Measurements from ENCODE around the gene TMOD4.
"Not testable (repeated sequence)": the region's sequence is repeated elsewhere in the genome, so short reads cannot be mapped to it uniquely, and the experiment has no call there.

Gene TMOD4

DNA sequence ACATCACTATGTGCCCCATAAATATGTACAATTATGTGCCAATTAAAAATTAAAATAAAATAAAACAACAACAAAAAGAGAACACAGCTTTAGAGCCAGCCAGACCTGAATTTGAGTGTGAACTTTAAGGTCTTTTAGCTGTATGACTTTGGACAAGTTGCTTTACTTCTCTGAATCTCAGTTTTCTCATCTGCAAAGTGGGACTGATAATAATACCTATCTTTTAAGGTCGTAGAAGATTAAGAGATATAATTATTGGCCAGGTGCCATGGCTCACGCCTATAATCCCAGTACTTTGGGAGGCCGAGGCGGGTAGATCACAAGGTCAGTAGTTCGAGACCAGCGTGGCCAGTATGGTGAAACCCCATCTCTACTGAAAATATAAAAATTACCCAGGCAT lies 17.5 kb upstream of the TMOD4 start:
- TF ChIP-seq CTCF (IDR thresholded peaks at IDR 0.05; ENCODE audit: control insufficient read depth, extremely low read depth, insufficient read depth): no peak
- DNase-seq (ENCODE audit: low read depth): no peak
- H3K4me3 ChIP-seq (ENCODE audit: low read depth, low read length): no peak overlapping the region

DNA sequence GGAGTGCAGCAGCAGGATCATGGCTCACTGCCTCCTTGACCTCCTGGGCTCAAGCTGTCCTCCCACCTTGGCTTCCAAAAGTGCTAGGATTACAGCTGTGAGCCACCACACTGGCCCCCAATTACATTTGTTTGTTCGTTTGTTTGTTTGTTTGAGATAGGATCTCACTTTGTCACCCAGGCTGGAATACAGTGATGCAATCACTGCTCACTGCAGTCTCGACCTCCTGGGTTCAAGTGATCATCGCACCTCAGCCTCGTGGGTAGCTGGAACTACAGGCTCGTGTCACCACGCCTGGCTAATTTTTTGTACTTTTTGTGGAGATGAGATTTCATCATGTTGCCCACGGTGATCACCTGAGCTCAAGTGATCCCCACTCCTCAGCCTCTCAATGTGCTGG lies 16.3 kb upstream of the TMOD4 start:
- no peak overlapping the region for H3K4me3 ChIP-seq (ENCODE audit: low read depth, low read length)
- TF ChIP-seq CTCF (IDR thresholded peaks at IDR 0.05; ENCODE audit: control insufficient read depth, extremely low read depth, insufficient read depth): no peak
- no peak for DNase-seq (ENCODE audit: low read depth)

DNA sequence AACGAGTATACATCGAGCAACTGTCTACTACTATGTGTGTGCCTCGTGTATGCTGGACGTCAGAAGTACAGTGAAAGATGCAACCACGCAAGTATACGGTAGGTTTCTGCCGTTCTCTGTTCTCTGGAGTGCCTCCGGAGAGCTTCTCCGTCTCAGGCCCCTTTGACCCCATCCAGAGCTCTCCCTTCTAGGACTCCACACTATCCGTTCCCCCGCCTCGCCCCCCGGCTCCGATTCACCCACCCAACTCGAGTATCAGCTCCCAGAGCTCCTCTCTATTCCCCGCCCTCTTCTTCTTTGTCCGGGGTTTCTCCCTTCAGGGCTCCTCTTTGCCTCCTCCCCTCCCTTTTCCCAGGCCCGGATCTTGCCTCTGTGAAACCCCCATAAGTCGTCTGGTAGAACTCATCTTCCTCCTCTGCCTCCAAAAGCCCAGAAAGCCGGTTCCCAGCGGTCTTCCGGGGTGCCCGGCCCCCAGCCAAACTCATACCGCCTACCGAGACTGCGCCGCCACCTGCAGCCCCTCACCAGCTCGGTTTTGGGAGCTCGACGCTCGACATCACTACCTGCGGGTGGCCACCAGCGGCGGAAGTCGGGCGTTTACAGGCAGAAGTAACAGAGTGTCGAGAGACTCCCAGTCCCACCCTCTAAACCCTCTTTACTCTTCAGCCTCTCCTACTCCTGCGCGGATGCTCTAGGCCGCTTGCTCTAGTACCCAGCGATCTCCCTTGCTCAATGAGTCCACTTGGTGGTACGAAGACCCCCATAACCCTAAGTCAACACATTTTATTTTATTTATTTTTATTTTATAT lies 14.1 kb upstream of the TMOD4 start, which contains the start of gene VPS72:
VPS72 (minus strand) TSS at position 561 of the 809 bp plus-strand sequence; CDS start at position 485, 76 bp downstream.
- no peak for TF ChIP-seq CTCF (IDR thresholded peaks at IDR 0.05; ENCODE audit: control insufficient read depth, extremely low read depth, insufficient read depth)
- peak within 1 kb of the TSS; percentile 87 for H3K4me3 ChIP-seq (ENCODE audit: low read depth, low read length)
- DNase-seq (ENCODE audit: low read depth): peak; percentile 68

DNA sequence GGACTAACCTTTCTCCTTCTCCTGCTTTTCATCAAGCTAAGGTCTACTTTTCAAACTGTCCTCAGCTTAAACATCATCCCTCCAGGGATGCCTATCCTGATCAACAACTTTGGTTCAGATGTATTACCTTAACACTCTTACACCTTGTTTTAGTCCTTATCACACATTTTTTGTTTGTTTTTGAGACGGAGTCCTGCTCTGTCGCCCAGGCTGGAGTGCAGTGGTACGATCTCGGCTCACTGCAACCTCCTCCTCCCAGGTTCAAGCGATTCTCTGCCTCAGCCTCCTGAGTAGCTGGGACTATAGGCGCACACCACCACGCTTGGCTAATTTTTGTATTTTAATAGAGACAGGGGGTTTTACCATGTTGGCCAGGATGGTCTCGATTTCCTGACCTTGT lies 12.9 kb upstream of the TMOD4 start:
- not testable (repeated sequence) for DNase-seq (ENCODE audit: low read depth)

GRCh38 chr1:151187205-151187604 lies 11.4 kb upstream of the TMOD4 start:
- no peak for TF ChIP-seq CTCF (IDR thresholded peaks at IDR 0.05; ENCODE audit: control insufficient read depth, extremely low read depth, insufficient read depth)
- H3K4me3 ChIP-seq (ENCODE audit: low read depth, low read length): no peak overlapping the region
- DNase-seq (ENCODE audit: low read depth): no peak

More for the DNA sequence above, 12.9 kb upstream of the TMOD4 start:
- H3K4me3 ChIP-seq (ENCODE audit: low read depth, low read length): peak overlapping the region; percentile 87

GRCh38 chr1:151184211-151184610 lies 8.4 kb upstream of the TMOD4 start:
- TF ChIP-seq CTCF (IDR thresholded peaks at IDR 0.05; ENCODE audit: control insufficient read depth, extremely low read depth, insufficient read depth): no peak
- DNase-seq (ENCODE audit: low read depth): no peak
- H3K4me3 ChIP-seq (ENCODE audit: low read depth, low read length): no peak overlapping the region

- H3K4me3 ChIP-seq (ENCODE audit: low read depth, low read length): no peak overlapping the region
- DNase-seq (ENCODE audit: low read depth): no peak
- no peak for TF ChIP-seq CTCF (IDR thresholded peaks at IDR 0.05; ENCODE audit: control insufficient read depth, extremely low read depth, insufficient read depth)
Observed at GRCh38 chr1:151176514-151177045, 799 bp upstream of the TMOD4 start.
